GM10248 (cell line): Measurements from ENCODE around the gene HIRA.

Source experiments
- CTCF ChIA-PET: fragments of 300-600 bp; sonication (Branson Sonifier 250); formaldehyde crosslinking; extraction: SDS; loops from one replicate; lab custom pipeline; 2021; ENCODE audit warnings: antibody characterized with exemption; lab: Yijun Ruan, JAX
- POLR2A ChIA-PET: fragments of 350-650 bp; sonication (Branson Sonifier 250); formaldehyde crosslinking; extraction: SDS; loops from one replicate; lab custom pipeline; 2020; ENCODE audit warnings: antibody characterized with exemption; lab: Yijun Ruan, JAX
- DNase-seq: peaks from one replicate; pipeline ENCODE4 v3.0.0; 2012; ENCODE audit errors: extremely low spot score
- CTCF ChIP-seq: IDR thresholded peaks from 2 replicates; pipeline ENCODE4 v1.5.1; 2012; ENCODE audit warnings: mild to moderate bottlenecking, low read depth; ENCODE audit errors: extremely low read depth, missing control alignments, control extremely low read depth

Gene HIRA

GRCh38 chr22:19351604-19352003, 79.9 kb downstream of the HIRA start:
- TF ChIP-seq CTCF: no peak
- POLR2A ChIA-PET: no interaction called here
- CTCF ChIA-PET: no interaction called here
- no peak for DNase-seq

GRCh38 chr22:19350947-19351346, 80.6 kb downstream of the HIRA start:
- TF ChIP-seq CTCF: no peak
- CTCF ChIA-PET: interaction anchor here (0.7 kb wide), 1 partner anchor 74 kb away, joined by 3 read pairs; no protein-coding TSS in a partner anchor
- POLR2A ChIA-PET: no interaction called here
- no peak for DNase-seq

- ChIA-PET POLR2A (no interaction called here), CTCF (interaction anchor here (0.7 kb wide), 1 partner anchor 75 kb away, joined by 3 read pairs; no protein-coding TSS in a partner anchor)
- no peak for TF ChIP-seq CTCF
- DNase-seq: no peak
Observed at GRCh38 chr22:19350476-19350859, 81.1 kb downstream of the HIRA start.

- CTCF ChIA-PET: no interaction called here
- no peak for TF ChIP-seq CTCF
- no peak for DNase-seq
- POLR2A ChIA-PET: no interaction called here
Observed at GRCh38 chr22:19349778-19350475, 81.6 kb downstream of the HIRA start.

GRCh38 chr22:19346677-19347265, 84.8 kb downstream of the HIRA start:
- CTCF ChIA-PET: interaction anchor here (0.7 to 1.5 kb wide), 3 partner anchors 9 to 10 kb away, joined by 3 read pairs; no protein-coding TSS in a partner anchor
- no peak for TF ChIP-seq CTCF

GRCh38 chr22:19344420-19344819, 87.1 kb downstream of the HIRA start:
- ChIA-PET CTCF (interaction anchor here (1.4 to 1.5 kb wide), 2 partner anchors 14 to 15 kb away, joined by 3 read pairs; no protein-coding TSS in a partner anchor), POLR2A (interaction anchor here (0.6 kb wide), 1 partner anchor 30 kb away, joined by 3 read pairs; no protein-coding TSS in a partner anchor)
- no peak for TF ChIP-seq CTCF
- no peak for DNase-seq

More at GRCh38 chr22:19346677-19347265, 84.8 kb downstream of the HIRA start:
- DNase-seq: no peak
- POLR2A ChIA-PET: no interaction called here
